IMR-90 (cell line): Measurements from ENCODE around the gene TP63. TPM values are rescaled to one million over a fixed set of nuclear protein-coding genes. Genes with fewer than 3 reads are reported as not detected.

ENCODE experiments used
- ATAC-seq: fragments of 200-7000 bp; cut with Tn5 transposase; 2 replicates; pipeline ENCODE4 v1.9.1; 2020; ENCODE audit warnings: low read depth, mild to moderate bottlenecking, moderate library complexity
- BruUV-seq: library from RNA; stranded (reverse); fragments of 400-500 nt; replicated peaks from 2 replicates; lab custom pipeline; 2021; lab: Mats Ljungman, UMichigan
- CTCF ChIA-PET: fragments of 300-600 bp; formaldehyde crosslinking; extraction: SDS; loops from one replicate; lab custom pipeline; 2021; ENCODE audit warnings: antibody characterized with exemption; lab: Yijun Ruan, JAX
- POLR2A ChIA-PET: fragments of 300-600 bp; sonication (Branson Sonifier 250); formaldehyde crosslinking; loops from one replicate; lab custom pipeline; 2022; ENCODE audit warnings: antibody characterized with exemption; ENCODE audit not compliant: unreplicated experiment; lab: Charles Lee
- DNase-seq: peaks from one replicate; pipeline ENCODE4 v3.0.0; 2013
- H2AFZ ChIP-seq: replicated peaks from 2 replicates; pipeline ENCODE3; 2013; ENCODE audit warnings: low read length, mild to moderate bottlenecking; ENCODE audit not compliant: poor library complexity
- H2AK5ac ChIP-seq: 2 replicates; pipeline ENCODE4 v1.6.1; 2013; ENCODE audit warnings: low read depth, low read length, inconsistent platforms
- H2AK9ac ChIP-seq: replicated peaks from 2 replicates; pipeline ENCODE3; 2013; ENCODE audit warnings: mild to moderate bottlenecking, low read depth, low read length, moderate library complexity; ENCODE audit not compliant: poor library complexity
- H2BK120ac ChIP-seq: 2 replicates; pipeline ENCODE4 v1.6.1; 2013; ENCODE audit warnings: low read depth, low read length, inconsistent platforms
- H2BK15ac ChIP-seq: 3 replicates; pipeline ENCODE4 v1.6.1; 2013; ENCODE audit warnings: low read depth, low read length, inconsistent platforms
- H2BK20ac ChIP-seq: 2 replicates; pipeline ENCODE4 v1.6.1; 2013; ENCODE audit warnings: low read depth, mild to moderate bottlenecking, inconsistent platforms, low read length, moderate library complexity
- H2BK5ac ChIP-seq: 2 replicates; pipeline ENCODE4 v1.6.1; 2013; ENCODE audit warnings: mild to moderate bottlenecking, low read depth, low read length, inconsistent platforms; ENCODE audit not compliant: poor library complexity, severe bottlenecking
- H3K14ac ChIP-seq: replicated peaks from 2 replicates; pipeline ENCODE4 v1.6.1; 2013; ENCODE audit warnings: low read depth, low read length, inconsistent platforms
- H3K18ac ChIP-seq: 2 replicates; pipeline ENCODE4 v1.6.1; 2013; ENCODE audit warnings: low read depth, low read length, control low read depth
- H3K23ac ChIP-seq: 2 replicates; pipeline ENCODE4 v1.6.1; 2013; ENCODE audit warnings: low read depth, low read length, inconsistent platforms
- H3K27ac ChIP-seq: 2 replicates; pipeline ENCODE4 v1.5.1; 2013; ENCODE audit warnings: mild to moderate bottlenecking, control low read depth, low read length; ENCODE audit not compliant: insufficient read depth
- H3K27me3 ChIP-seq: 2 replicates; pipeline ENCODE4 v1.6.1; 2013; ENCODE audit warnings: low read length; ENCODE audit not compliant: control insufficient read depth, insufficient read depth
- H3K36me3 ChIP-seq: 2 replicates; pipeline ENCODE4 v1.6.1; 2013; ENCODE audit warnings: low read length, mixed read lengths; ENCODE audit not compliant: control insufficient read depth, insufficient read depth
- H3K4ac ChIP-seq: 2 replicates; pipeline ENCODE4 v1.6.1; 2013; ENCODE audit warnings: low read depth, low read length, inconsistent platforms
- H3K4me1 ChIP-seq: 2 replicates; pipeline ENCODE4 v1.6.1; 2013; ENCODE audit warnings: low read length, mixed read lengths; ENCODE audit not compliant: control insufficient read depth, insufficient read depth
- H3K4me2 ChIP-seq: 2 replicates; pipeline ENCODE4 v1.6.1; 2013; ENCODE audit warnings: low read depth, mild to moderate bottlenecking, control low read depth, low read length, moderate library complexity
- H3K4me3 ChIP-seq: 2 replicates; pipeline ENCODE4 v1.5.1; 2013; ENCODE audit warnings: low read depth, mild to moderate bottlenecking, control low read depth, low read length, moderate library complexity; ENCODE audit not compliant: insufficient read depth
- H3K56ac ChIP-seq: 2 replicates; pipeline ENCODE4 v1.6.1; 2013; ENCODE audit warnings: low read length, inconsistent platforms; ENCODE audit not compliant: insufficient read depth; ENCODE audit errors: extremely low read depth
- H3K79me1 ChIP-seq, 2 experiments: 2 replicates each; pipeline ENCODE4 v1.6.1; 2013; ENCODE audit warnings: low read length in 2 of 2, inconsistent platforms in 1 of 2, low read depth in 1 of 2
- H3K9ac ChIP-seq: 2 replicates; pipeline ENCODE4 v1.6.1; 2013; ENCODE audit warnings: low read depth, low read length, control low read depth
- H3K9me1 ChIP-seq: 2 replicates; pipeline ENCODE4 v1.6.1; 2013; ENCODE audit warnings: low read length, inconsistent platforms; ENCODE audit not compliant: insufficient read depth
- H3K9me3 ChIP-seq: 2 replicates; pipeline ENCODE4 v1.6.1; 2013; ENCODE audit warnings: low read length; ENCODE audit not compliant: control insufficient read depth, insufficient read depth
- H4K20me1 ChIP-seq: 2 replicates; pipeline ENCODE4 v1.6.1; 2013; ENCODE audit warnings: low read length, inconsistent platforms; ENCODE audit not compliant: insufficient read depth
- H4K5ac ChIP-seq: 2 replicates; pipeline ENCODE4 v1.6.1; 2013; ENCODE audit warnings: mild to moderate bottlenecking, low read depth, low read length, control low read depth
- H4K8ac ChIP-seq, 2 experiments: 2 replicates each; pipeline ENCODE4 v1.6.1; 2013; ENCODE audit warnings: low read depth in 2 of 2, low read length in 2 of 2, control low read depth in 1 of 2, inconsistent platforms in 1 of 2
- H4K91ac ChIP-seq: 2 replicates; pipeline ENCODE4 v1.6.1; 2013; ENCODE audit warnings: low read depth, low read length, inconsistent platforms; ENCODE audit not compliant: insufficient read depth
- RFX5 ChIP-seq: IDR thresholded peaks from 2 replicates; pipeline ENCODE4 v1.8.0; 2012; ENCODE audit warnings: low read depth, mild to moderate bottlenecking, low read length, moderate library complexity
- SMC3 ChIP-seq: fragments of 150-350 bp; IDR thresholded peaks from 2 replicates; pipeline ENCODE4 v1.6.1; 2016; ENCODE audit warnings: low read depth, mild to moderate bottlenecking, antibody characterized with exemption, low read length, moderate library complexity
- WGBS, 2 experiments: methylation state at CpG; one replicate each; pipeline versions ENCODE4 v1.1.5 to v1.1.7; 2013; ENCODE audit warnings: missing lambda C conversion rate in 2 of 2; ENCODE audit not compliant: insufficient read length in 1 of 2; ENCODE audit errors: extremely low coverage in 2 of 2; 5-methylcytosine and 5-hydroxymethylcytosine counted together
- dilution Hi-C: fragments of 300-500 bp; cut with HindIII; formaldehyde crosslinking; loops from one replicate; pipeline ENCODE4 v1.14.3; 2018; ENCODE audit warnings: low sequenced_read_pairs; ENCODE audit not compliant: unreplicated experiment
- in situ Hi-C: fragments of 300-500 bp; cut with MboI; formaldehyde crosslinking; loops from 3 replicates; pipeline ENCODE4 v1.14.3; 2019; ENCODE audit warnings: low sequenced_read_pairs, inconsistent platforms, mixed read lengths
- intact Hi-C: fragments of 100-400 bp; cut with micrococcal nuclease; formaldehyde crosslinking; loops from 2 replicates; pipeline ENCODE4 v1.10.0; 2022
- polyA plus RNA-seq, 3 experiments: library from polyadenylated mRNA; depleted of rRNA; stranded (reverse); fragments of >200 nt; gene quantifications; 2 replicates each; pipeline ENCODE4 v1.2.3, GENCODE V29; 2012; ENCODE audit warnings: low replicate concordance in 1 of 3
- total RNA-seq: library from RNA; depleted of rRNA; stranded (reverse); fragments of >200 nt; gene quantifications from 2 replicates; pipeline ENCODE4 v1.2.3, GENCODE V29; 2012

Gene TP63
- total and polyA plus RNA-seq, 2 of the 4 experiments (the other 2 are of a cell fraction), result not detected

DNA sequence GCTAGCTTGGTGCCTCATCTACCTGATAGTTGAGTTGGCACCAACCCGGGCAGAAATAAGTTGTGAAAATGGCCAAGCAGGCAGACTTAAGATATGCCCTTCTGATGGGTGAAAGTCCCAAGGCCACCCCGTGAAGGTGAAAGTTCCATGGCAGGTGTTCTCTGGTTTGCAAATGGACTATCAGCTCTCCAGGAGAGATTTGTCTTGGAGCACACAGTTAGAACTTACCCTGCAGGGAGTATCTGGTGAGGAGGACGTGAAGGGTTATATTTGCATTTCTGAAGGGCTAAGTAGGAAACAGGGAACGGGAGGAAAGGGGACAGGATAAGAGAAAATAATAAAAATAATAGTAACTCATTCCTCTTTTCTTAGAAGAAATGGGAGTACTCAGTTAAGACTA is 220.5 kb downstream of the TP63 start:
- Histone ChIP-seq H3K4me3 (no peak overlapping the region), H4K8ac (no peak overlapping the region), H3K9me3 (no peaks in the 10 kb centered on the region), H3K23ac (no peak overlapping the region), H3K4me1 (no peaks in the 10 kb centered on the region), H3K9me1 (no peaks in the 10 kb centered on the region), H2AK9ac (no peak overlapping the region), H4K91ac (no peak overlapping the region), H2BK5ac (no peak overlapping the region), H3K79me1 (no peaks in the 10 kb centered on the region), H3K18ac (no peak overlapping the region), H3K4ac (no peak overlapping the region), H2BK20ac (no peak overlapping the region), H3K56ac (no peak overlapping the region), H2AK5ac (no peak overlapping the region), H2AFZ (no peak overlapping the region), H3K36me3 (no peaks in the 10 kb centered on the region), H4K20me1 (no peaks in the 10 kb centered on the region), H2BK120ac (no peak overlapping the region), H2BK15ac (no peak overlapping the region), H3K14ac (no peak overlapping the region), H3K9ac (no peak overlapping the region), H3K4me2 (no peak overlapping the region), H4K5ac (no peak overlapping the region), H3K27ac (no peak overlapping the region), H3K27me3 (no peaks in the 10 kb centered on the region)
- ChIA-PET POLR2A (no interaction called here), CTCF (no interaction called here)
- dilution Hi-C loops (no loop called here), intact Hi-C loops (no loop called here), in situ Hi-C loops (no loop called here)
- TF ChIP-seq RFX5 (no peak), SMC3 (no peak)
- ATAC-seq (no peak), DNase-seq (no peak)
- no TSS peak for BruUV-seq
- 60% methylated on average over 1 of the region's 4 CpGs; no CpG with 5 or more reads in 1 of the 2 experiments for whole genome bisulfite sequencing, 2 experiments
